Central memory CD4-positive, alpha-beta T cell (primary cell): Measurements from ENCODE around the gene SIK3.
"Not testable (repeated sequence)": the region's sequence is repeated elsewhere in the genome, so short reads cannot be mapped to it uniquely, and the experiment has no call there.

Experiments used
- DNase-seq: peaks from one replicate; pipeline ENCODE4 v3.0.0; 2022

SIK3 gene

DNA sequence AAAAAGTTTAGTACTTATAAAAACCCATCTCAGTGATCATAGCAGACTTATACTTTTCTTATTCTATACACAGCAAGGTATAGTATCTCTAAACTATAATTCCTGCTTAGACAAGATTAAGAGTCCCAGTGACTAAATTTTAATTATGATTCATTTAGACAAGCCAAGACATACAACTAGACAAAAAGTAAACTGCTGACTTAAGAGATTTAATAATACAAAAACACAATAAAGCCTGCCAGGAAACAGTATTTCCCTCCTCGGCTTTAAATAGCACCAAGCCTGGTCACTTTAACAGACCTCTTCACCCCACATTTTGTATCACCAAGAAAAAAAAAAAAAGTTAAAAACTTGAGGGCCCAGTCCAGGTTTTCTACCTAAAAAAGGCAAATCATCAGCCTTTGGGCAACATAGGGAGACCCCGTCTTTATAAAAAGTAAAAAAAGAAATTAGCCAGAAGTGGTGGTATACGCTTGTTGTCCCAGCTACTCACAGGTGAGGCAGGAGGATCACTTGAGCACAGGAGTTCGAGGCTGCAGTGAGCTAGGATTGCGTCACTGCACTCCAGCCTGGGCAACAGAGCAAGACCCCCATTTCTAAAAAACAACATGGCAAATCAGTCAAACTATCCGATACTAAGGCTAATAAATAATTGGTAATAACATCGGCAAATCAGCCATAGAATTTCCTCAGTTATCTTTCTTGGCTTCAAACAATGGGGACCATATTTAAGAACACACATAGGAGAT lies 53.8 kb downstream of the SIK3 start:
- no peak for DNase-seq

- DNase-seq, result no peak
Observed at GRCh38 chr11:117042689-117043088, 55.5 kb downstream of the SIK3 start.

DNA sequence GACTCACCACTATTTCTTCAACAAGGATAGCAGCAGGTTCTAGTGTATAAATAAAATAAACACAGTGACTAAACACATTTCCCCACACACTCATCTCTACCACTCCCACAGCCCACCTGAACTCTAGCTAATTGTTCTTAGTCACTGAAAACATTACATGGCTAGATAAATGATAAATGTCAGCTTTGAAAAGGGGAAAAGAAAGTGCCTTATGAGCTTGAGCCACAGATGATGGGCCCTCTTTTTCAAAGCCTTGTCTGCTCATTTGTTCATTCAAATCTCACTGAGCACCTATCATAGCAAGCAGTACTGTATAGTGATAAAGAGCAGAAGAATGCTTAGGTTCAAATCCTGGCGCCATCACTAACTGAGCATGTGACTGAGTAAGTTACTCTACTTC lies 58.3 kb downstream of the SIK3 start:
- DNase-seq, result no peak

- DNase-seq, result no peak
Observed at GRCh38 chr11:117039270-117039669, 59.0 kb downstream of the SIK3 start.

DNA sequence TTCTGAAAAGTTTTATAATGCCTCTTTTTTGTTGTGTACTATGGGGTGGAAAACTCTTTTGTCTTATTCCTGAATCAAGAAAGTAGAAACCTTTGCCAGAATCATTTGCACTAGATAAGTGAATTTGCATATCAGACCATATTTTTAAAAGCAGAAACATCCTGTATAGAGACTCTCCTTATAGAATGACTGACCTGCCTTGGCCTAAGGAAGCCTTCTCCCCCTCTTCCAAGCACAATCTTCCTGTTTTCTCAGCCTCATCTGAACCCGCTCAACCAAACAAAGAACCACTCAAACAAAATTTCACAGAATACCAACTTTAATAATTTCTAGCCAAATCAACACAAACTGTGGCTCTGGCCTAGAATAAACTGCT lies 60.3 kb downstream of the SIK3 start:
- DNase-seq, result no peak

GRCh38 chr11:117037279-117037974 lies 60.8 kb downstream of the SIK3 start:
- peak; percentile 35 for DNase-seq

- DNase-seq, result no peak
Observed at GRCh38 chr11:117034901-117035300, 63.3 kb downstream of the SIK3 start.

DNA sequence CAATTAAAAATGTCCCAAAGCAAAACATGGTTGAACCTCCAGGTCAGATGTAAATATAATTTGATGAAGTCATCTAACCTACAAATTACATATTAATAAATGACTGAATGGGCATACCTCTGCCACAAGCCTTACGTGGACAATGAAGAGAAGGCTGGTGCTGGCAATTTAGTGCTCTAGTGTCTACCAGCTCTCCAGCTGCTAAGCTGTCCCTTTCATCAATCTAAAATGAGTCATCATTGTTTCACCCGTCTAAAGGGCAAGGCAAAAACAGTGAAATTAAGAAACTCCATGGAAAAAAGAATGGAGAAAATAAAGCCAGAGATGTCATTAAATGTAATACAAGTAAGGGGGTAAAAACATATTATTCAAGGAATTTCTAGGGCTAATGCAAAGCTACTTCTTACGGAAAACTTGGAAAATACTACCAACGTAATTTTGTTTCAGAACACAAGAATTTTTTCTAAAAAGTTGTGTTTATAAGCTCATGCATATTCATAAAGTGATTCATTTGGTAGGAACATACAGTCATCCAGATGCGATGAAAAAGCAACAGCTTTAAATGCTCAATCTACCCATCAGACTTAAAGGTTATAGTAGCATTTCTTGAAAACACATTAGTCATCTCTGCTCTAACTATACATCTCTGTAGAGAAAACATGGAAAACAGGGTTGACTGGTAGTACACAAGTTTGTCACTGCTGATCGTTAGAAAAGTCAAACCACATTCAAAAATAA lies 71.5 kb downstream of the SIK3 start:
- no peak for DNase-seq

GRCh38 chr11:117023707-117024106 lies 74.5 kb downstream of the SIK3 start:
- DNase-seq, result not testable (repeated sequence)

DNA sequence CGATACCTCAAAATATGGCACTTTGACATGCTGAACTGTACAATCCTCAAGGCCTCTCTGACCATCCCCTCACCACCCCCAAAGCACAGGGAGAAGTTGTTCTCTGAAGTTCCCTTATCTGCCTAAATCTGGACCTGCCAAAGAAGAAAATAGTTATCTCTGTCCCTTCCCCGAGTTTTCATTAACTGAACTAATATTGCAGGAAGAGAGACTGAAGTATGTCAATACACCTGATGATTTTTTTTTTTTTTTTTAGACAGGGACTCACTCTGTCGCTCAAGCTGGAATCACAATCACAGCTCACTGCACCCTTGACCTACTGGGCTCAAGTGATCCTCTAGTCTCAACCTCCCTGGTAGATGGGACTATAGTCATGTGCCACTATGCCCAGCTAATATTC lies 75.0 kb downstream of the SIK3 start:
- DNase-seq, result no peak

DNA sequence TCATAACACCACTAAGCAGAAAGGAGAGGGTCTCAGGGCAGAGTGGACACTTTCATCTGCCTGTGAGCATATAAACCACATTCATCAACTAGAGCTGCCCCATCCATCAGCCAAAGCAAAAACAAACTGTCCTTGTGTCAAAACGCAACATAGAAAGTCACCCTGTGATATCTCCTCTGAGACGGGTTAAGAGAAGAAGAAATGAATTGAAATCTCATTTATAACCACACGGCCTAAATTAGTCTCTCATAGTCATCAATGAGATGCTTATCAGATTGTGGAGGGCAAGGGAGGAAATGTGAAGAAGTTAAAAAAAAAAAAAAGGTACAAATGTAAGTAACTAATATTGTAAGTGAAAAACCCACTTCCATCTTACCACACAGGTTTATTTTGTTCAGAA lies 75.7 kb downstream of the SIK3 start:
- peak; percentile 59 for DNase-seq

DNA sequence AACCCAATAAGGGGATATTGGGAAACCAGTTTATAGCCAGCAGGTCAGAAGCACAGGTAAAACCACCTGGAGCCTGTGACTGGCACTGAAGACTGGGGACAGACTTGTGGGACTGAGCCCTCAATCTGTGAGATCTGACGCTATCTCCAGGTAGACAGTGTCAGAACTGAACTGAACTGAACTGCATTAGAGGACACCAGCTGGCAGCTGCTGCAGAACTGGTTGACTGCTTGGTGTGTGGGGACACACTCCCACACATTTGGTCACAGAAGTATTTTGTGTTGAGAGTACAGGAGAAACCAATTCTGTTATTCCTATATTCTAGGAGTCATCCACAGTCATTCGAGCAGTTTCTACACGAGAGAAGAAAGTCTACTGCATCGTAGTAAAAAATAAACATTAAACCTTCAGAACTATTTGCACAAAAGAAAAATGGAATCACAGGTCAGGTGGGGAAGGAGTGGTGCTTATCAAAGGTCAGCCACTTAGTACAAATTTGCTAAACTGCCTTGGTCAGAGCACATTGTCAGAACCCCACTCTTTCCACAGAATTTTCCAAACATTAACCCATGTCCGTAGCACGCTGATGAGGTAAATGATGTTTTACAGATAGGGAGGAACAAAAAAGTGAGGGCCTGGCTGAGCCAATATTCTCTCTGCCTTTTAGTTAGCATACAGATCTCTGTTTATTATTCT lies 77.2 kb downstream of the SIK3 start:
- no peak for DNase-seq

- DNase-seq, result peak; percentile 3
Observed at GRCh38 chr11:117020287-117020686, 77.9 kb downstream of the SIK3 start.

DNA sequence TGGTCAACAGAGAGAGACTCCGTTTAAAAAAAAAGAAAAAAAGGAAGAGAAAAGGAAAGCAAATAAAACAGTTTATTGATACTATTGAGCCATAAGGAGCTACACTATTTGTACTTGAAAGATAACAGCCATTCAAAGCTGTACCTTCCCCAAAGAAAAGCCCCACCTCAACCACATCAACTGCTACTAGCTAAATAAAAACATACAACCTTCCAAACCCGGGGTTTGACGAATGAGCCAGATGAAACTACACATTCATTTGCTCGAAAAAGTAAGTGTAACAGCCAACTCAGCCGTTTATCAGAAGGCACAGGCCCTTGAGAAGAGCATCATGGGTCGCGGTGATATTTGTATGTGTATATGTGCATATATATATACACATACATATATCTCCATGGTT lies 78.4 kb downstream of the SIK3 start:
- no peak for DNase-seq

- DNase-seq, result no peak
Observed at GRCh38 chr11:117017456-117017855, 80.8 kb downstream of the SIK3 start.

- DNase-seq, result no peak
Observed at GRCh38 chr11:117016747-117017146, 81.5 kb downstream of the SIK3 start.

- no peak for DNase-seq
Observed at GRCh38 chr11:117016246-117016645, 82.0 kb downstream of the SIK3 start.

DNA sequence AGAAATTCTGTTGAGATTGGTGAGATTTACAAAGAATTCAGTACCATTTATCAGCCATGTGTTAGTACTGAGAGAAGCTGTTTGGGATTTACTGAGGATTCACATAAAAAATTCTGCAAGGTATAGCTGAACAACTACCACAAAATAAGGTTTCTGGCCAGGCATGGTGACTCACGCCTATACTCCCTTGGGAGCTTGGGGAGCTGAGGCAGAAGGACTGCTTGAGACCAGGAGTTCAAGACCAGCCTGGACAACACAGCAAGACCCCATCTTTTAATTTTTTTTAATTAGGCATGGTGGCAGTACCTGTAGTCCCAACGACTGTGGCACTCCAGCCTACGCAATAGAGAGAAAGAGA lies 86.7 kb downstream of the SIK3 start:
- no peak for DNase-seq

DNA sequence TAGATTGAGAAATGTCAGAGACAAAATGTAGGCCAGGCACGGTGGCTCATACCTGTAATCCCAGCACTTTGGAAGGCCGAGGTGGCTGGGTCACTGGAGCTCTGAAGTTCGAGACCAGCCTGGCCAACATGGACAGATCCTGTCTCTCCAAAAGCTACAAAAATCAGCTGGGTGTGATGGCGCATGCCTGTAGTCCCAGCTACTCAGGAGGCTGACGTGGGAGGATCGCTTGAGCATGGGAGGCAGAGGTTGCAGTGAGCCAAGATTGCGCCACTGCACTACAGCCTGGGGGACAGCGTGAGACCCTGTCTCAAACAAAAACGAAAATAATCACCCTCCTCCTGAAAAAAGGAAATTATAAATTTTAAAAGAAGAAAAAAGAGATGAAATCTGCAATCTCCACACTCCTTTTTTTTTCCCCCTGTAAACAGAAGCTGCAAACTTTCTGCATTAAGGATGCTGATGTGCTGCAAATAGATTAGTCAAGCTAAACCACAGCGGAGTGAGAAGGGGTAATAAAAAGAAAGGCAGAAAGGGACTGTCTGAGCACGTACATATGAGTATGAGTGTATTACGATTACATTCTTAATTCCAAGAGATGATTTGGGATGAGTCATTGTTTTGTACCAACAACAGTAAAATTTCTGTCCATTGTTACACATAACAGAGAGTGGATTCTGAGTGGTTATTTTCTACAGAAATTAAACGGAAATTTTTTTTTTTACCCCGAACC lies 87.3 kb downstream of the SIK3 start:
- DNase-seq, result no peak

- DNase-seq, result no peak
Observed at GRCh38 chr11:117009905-117010605, 88.2 kb downstream of the SIK3 start.

DNA sequence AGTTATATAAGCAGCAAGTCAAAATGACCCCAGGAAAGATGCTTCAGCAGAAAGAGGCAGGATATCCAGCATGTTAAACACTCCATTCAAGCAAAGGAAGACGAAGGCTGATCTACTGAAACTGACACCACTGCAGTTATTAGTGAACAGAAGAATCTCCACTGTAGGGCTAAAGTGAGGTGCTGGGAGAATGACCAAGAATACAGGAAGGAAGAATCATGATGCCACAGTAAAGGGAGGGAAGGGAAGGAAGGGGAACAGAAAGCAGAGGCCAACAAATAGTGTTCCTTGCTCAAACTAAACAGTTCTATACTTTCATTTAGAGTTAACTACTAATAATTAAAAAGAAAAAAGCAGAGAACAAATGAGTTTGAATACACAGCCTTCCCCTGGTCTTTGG lies 92.5 kb downstream of the SIK3 start:
- DNase-seq, result no peak
